NCI-H446 (cell line): ENCODE data around the gene CELF3.
A peak's percentile ranks its signal among the peaks of the same experiment; 100 is the strongest.
"Not testable (repeated sequence)": the region's sequence is repeated elsewhere in the genome, so short reads cannot be mapped to it uniquely, and the experiment has no call there.

Experiments
- DNase-seq, 2 experiments: peaks; one replicate each; lab custom pipeline; 2025; lab: John Stamatoyannopoulos, UW

The CELF3 gene

DNA sequence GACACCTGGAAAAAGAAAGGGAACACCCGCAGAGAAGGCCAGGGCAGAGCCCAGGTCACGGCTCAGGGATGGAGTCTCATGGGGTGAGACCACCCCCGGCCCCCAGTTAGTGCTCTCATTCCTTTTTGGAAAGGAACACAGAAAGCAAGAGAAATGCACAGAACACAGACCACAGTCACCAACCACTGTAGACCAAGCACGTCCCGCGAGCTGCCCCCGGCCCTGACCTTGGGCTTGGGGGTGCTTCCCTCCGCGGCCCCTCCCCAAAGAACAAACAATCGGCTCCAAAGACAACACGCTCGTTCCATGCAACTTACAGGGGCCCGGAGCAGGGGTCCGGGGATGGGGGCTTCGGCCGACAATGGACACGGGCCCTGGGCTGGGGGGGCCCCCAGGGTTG is 12.8 kb downstream of the CELF3 start:
- no peak for DNase-seq

DNA sequence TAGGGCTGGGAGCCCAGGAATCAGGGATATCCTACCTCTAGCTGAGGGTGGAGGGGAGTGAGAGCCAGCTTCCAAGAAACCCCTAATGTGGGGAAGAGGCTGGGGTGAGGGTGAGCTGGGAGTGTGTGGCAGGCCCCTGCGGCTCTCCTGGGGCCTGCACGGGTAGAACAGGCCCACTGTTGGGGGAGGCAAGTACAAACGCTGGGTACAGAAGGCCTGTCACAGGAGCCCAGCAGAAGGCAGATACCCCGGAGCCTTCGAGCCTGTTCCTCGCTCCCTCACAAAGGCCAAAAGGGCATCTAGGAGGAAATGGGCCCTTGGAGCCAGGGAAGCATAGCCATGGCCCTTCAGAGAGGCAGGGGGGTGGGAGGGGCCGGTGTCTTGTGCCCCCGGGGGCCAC is 13.7 kb downstream of the CELF3 start:
- no peak for DNase-seq

DNA sequence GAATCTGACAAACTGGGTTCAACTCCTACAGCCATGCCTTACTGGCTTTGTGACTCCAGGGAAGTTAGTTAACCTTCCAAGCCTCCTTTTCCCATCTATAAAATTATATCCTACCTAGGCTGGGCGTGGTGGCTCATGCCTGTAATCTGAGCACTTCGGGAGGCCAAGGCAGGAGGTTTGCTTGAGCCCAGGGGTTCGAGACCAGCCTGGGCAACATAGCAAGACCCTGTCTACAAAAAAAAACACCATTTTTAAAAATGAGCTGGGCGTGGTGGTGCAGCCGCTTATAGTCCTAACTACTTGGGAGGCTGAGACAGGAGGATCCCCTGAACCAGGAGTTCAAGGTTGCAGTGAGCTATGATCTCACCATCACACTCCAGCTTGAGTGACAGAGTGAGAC is 15.1 kb downstream of the CELF3 start:
- no peak for DNase-seq

DNA sequence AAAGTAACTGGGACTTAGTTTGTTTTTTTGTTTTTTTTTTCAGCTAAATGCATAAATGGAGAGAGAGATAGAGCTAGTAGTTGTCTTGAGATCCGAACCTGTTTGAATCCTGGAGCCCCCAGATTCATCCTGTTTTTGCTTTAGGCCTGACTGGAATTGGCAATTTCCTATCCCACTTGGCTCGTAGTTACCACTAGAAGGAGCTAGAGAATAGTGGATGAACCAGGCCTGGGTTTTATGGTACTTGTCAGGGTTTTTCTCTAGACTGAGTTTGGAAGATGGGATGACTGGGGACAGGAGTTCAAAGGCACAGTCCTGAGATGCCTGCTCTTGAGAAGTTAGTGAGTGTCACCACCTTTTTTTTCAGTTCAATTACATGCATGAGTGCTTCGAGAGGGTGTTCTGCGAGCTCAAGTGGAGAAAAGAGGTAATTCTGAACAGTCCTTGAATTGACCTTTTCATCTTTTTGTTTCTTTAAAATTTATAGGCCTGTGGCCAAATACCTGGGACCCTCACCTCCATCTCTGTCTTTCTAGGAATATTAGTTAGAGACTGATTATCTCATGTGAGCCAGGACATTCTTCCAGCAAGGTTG is 23.4 kb downstream of the CELF3 start:
- peak; percentile 24 to 50 for DNase-seq

- DNase-seq: no peak
Observed at GRCh38 chr1:151692226-151692625, 24.4 kb downstream of the CELF3 start.

DNA sequence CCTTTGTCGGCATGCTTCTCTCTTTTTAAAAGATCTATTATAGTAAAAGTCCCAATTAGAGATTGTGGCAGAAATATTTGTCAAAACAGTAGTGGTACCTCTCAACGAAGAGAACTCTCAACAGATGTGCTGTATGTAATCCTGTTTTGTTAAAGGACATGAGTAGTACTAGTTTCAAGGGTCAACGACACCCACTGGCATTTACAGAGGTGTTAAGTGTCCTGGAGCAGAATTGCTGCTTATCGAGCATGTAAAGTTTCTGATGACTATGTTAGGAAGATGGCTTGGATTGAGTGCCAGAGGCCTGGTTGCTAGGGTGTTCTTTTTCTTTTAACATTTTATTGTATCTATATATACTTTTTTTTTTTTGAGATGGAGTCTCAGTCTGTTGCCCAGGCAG is 27.1 kb downstream of the CELF3 start:
- no peak for DNase-seq

DNA sequence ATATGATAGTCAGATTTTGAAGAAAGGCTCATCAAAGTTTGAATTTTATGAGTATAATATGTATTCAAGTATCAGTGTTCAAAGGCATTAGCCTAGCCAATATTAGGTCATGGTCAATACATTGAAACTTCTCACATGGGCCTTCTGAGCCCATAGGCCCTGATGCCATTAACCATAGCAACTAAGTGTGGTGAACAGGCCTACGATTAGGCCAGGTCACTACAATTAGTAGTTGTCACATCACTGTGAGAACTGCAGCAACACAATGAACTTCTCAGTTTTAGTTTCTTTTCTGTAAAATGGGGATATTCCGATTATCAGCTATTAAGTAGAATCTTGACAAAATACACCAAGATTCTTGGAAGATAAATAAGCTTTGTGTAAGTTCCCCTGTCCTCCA is 30.0 kb downstream of the CELF3 start:
- no peak for DNase-seq

GRCh38 chr1:151684128-151684527 is 32.5 kb downstream of the CELF3 start:
- no peak for DNase-seq

DNA sequence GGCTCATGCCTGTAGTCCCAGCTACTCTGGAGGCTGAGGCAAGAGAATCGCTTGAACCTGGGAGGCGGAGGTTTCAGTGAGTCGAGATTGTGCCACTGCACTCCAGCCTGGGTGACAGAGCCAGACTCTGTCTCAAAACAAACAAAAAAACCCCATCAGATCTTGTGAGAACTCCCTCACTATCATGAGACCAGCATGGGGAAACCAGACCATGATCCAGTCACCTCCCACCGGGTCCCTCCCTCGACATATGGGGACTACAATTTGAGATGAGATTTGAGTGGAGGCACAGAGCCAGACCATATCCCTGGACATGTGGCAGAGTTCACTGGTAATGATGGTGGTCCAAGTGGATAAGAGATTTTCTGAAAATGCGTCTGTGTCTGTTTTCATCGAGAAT is 33.7 kb downstream of the CELF3 start:
- not testable (repeated sequence) for DNase-seq

- no peak for DNase-seq
Observed at GRCh38 chr1:151681923-151682322, 34.7 kb downstream of the CELF3 start.

DNA sequence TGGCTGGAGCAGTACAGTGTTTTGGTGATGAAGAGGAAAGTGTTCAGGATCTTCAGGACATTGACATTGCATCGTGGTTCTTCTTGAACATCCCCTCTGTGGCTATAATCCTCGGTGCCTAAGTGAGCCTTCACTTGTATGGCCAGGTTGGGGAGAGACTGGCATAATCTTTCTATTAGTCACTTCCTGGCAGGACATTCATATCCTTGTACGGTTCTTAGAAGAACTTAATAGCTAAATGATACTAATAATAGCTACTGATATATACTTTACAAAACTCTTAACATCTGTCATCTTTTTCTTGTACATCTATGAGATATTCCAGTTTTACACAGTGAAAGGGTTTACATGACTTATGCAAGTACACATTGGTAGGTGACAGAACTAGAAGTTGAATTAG is 35.8 kb downstream of the CELF3 start:
- no peak for DNase-seq

- DNase-seq: no peak
Observed at GRCh38 chr1:151680391-151680790, 36.2 kb downstream of the CELF3 start.

- DNase-seq: no peak
Observed at GRCh38 chr1:151673407-151673806, 43.2 kb downstream of the CELF3 start.

GRCh38 chr1:151670036-151670675 is 46.4 kb downstream of the CELF3 start:
- DNase-seq: not testable (repeated sequence)

DNA sequence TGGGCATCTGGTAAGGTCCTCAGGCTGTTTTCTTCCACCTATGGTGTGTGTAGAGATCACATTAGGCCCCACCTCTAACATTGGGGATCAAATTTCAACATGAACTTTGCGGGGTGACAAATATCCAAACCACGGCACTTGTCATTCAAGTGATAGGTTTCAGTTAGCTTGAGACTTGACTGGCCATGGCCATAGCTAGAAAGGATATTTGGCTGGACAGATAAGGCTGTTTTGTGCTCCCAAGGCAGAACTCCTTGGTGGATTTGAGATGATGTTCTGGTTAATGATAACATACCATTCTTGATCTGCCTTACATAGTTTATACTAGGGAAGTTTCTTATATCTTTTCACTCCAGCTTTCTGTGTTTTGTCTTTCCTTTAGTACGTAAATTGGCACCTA is 48.5 kb downstream of the CELF3 start:
- no peak for DNase-seq

DNA sequence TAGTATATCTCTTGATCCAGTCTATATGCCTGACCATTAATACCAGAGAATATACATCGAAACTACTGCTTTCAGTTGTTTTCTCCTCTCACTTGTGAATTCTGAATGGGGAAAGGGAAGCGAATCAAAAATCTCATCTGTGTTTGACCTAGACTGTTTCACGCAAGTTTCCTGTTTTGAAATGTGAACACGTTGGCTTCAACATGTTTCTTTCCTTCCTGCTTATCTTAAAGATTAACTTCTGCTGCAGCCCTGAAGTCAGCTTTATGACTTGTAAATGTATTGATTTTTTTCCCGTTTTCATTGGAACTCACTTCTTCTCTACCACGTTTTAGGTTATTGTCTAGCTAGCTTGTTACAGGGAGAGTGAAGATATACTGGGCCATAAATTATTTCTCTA is 54.9 kb downstream of the CELF3 start:
- no peak for DNase-seq

- no peak for DNase-seq
Observed at GRCh38 chr1:151655371-151655770, 61.2 kb downstream of the CELF3 start.

- DNase-seq: no peak
Observed at GRCh38 chr1:151653397-151653796, 63.2 kb downstream of the CELF3 start.
